Upper lobe of right lung (tissue), 1 donor: ENCODE measurements around the gene NXPE4. TPM values are rescaled to one million over a fixed set of nuclear protein-coding genes. Genes with fewer than 3 reads are reported as not detected.

ENCODE experiments used
- ATAC-seq: fragments of 200-7000 bp; cut with Tn5 transposase; one replicate; pipeline ENCODE4 v1.9.1; 2020; ENCODE audit warnings: mild to moderate bottlenecking, moderate library complexity
- DNase-seq: peaks from one replicate; pipeline ENCODE4 v3.0.0-alpha.2; 2020
- H3K27ac ChIP-seq: fragments of 200-600 bp; one replicate; pipeline ENCODE4 v1.8.0; 2022
- H3K27me3 ChIP-seq: fragments of 200-600 bp; one replicate; pipeline ENCODE4 v1.8.0; 2022; ENCODE audit warnings: mild to moderate bottlenecking
- H3K36me3 ChIP-seq: fragments of 200-600 bp; one replicate; pipeline ENCODE4 v1.8.0; 2022
- H3K4me1 ChIP-seq: fragments of 200-600 bp; one replicate; pipeline ENCODE4 v1.8.0; 2022
- H3K4me3 ChIP-seq: fragments of 200-600 bp; one replicate; pipeline ENCODE4 v1.8.0; 2022; ENCODE audit warnings: mild to moderate bottlenecking
- H3K9me3 ChIP-seq: fragments of 200-600 bp; one replicate; pipeline ENCODE4 v1.8.0; 2022
- CTCF ChIP-seq: fragments of 200-600 bp; IDR thresholded peaks from one replicate; pipeline ENCODE4 v1.8.0; 2022; ENCODE audit warnings: antibody characterized with exemption
- intact Hi-C: fragments of 100-400 bp; cut with DNase I; formaldehyde crosslinking; loops from one replicate; pipeline ENCODE4 v1.11.0; 2022
- total RNA-seq: library from RNA; stranded (reverse); fragmentation: NEBNext Ultra II Directional; extraction: Animal tissue kit (Norgen Biotek cat#: 25700); gene quantifications from one replicate; pipeline ENCODE4 v1.2.1, GENCODE V29; 2021
- donor health status: DM: no; HTN: yes; CAD: no; lungs with severe emphysema.

NXPE4 gene
- total RNA-seq, 1 donor from 2014 or later, result not detected

DNA sequence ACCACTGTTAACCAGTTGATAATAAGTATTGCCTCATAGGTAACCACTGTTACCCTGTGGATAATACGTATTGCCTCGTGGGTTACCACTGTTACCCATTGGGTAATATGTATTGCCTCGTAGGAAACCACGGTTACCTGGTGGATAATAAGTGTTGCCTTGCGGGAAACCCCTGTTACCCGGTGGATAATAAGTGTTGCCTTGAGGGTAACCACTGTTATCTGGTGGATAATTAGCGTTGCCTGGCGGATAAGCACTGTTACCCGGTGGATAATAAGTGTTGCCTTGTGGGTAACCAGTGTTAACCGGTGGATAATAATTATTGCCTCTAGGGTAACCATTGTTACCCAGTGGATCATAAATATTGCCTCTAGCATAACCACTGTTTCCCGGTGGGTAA is 27.3 kb upstream of the NXPE4 start:
- Histone ChIP-seq H3K36me3 (no peaks in the 10 kb centered on the region), H3K9me3 (no peaks in the 10 kb centered on the region), H3K4me1 (no peaks in the 10 kb centered on the region), H3K27me3 (no peaks in the 10 kb centered on the region), H3K27ac (no peak overlapping the region), H3K4me3 (no peak overlapping the region)
- ATAC-seq (no peak), DNase-seq (no peak)
- intact Hi-C loops, result no loop called here
- TF ChIP-seq CTCF, result no peak

GRCh38 chr11:114621950-114622809 is 26.6 kb upstream of the NXPE4 start:
- Histone ChIP-seq H3K4me3 (no peak overlapping the region), H3K27me3 (no peaks in the 10 kb centered on the region), H3K27ac (no peak overlapping the region), H3K9me3 (no peaks in the 10 kb centered on the region), H3K4me1 (no peaks in the 10 kb centered on the region), H3K36me3 (no peaks in the 10 kb centered on the region)
- no peak for DNase-seq
- ATAC-seq, result no peak
- no peak for TF ChIP-seq CTCF
- intact Hi-C loops, result no loop called here

GRCh38 chr11:114621072-114621471 is 25.5 kb upstream of the NXPE4 start:
- Histone ChIP-seq H3K27ac (no peak overlapping the region), H3K27me3 (no peaks in the 10 kb centered on the region), H3K4me3 (no peak overlapping the region), H3K36me3 (no peaks in the 10 kb centered on the region), H3K9me3 (no peaks in the 10 kb centered on the region), H3K4me1 (no peaks in the 10 kb centered on the region)
- ATAC-seq (no peak), DNase-seq (no peak)
- intact Hi-C loops, result no loop called here
- TF ChIP-seq CTCF, result no peak

DNA sequence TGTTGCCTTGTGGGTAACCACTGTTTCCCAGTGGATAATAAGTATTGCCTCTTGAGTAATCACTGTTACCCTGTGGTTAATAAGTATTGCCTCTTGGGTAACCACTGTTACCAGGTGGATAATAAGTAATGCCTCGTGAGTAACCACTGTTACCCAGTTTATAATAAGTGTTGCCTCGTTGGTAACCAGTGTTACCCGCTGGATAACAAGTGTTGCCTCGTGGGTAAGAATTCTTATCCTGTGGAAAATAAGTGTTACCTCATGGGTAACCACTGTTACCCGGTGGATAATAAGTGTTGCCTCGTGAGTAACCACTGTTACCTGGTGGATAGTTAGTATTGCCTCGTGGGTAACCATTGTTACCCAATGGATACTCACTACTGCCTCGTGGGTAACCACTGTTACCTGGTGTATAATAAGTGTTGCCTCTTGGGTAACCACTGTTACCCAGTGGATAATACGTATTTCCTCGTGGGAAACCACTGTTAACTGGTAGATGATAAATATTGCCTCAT is 24.1 kb upstream of the NXPE4 start:
- no peak for ATAC-seq
- Histone ChIP-seq H3K9me3 (no peaks in the 10 kb centered on the region), H3K4me3 (no peak overlapping the region), H3K27ac (no peak overlapping the region), H3K4me1 (no peaks in the 10 kb centered on the region), H3K36me3 (no peaks in the 10 kb centered on the region), H3K27me3 (no peaks in the 10 kb centered on the region)
- no peak for TF ChIP-seq CTCF
- intact Hi-C loops, result no loop called here
- no peak for DNase-seq

GRCh38 chr11:114618139-114618538 is 22.6 kb upstream of the NXPE4 start:
- DNase-seq, result no peak

More at GRCh38 chr11:114618139-114618538, 22.6 kb upstream of the NXPE4 start:
- intact Hi-C loops, result no loop called here
- no peaks in the 10 kb centered on the region for H3K4me1 ChIP-seq
- no peaks in the 10 kb centered on the region for H3K27me3 ChIP-seq
- H3K9me3 ChIP-seq, result no peaks in the 10 kb centered on the region
- H3K36me3 ChIP-seq, result no peaks in the 10 kb centered on the region
- H3K27ac ChIP-seq, result no peak overlapping the region
- no peak for ATAC-seq
- no peak for TF ChIP-seq CTCF
- no peak overlapping the region for H3K4me3 ChIP-seq
